SK-N-SH (cell line): Measurements from ENCODE around the gene CST6. TPM values are rescaled to one million over a fixed set of nuclear protein-coding genes. Genes with fewer than 3 reads are reported as not detected.

Source experiments
- CTCF ChIA-PET: fragments of 300-600, 350-600 bp; formaldehyde crosslinking; extraction: SDS; loops from one replicate; lab custom pipeline; 2021; lab: Yijun Ruan, JAX
- POLR2A ChIA-PET: fragments of 350-600 bp; sonication (Branson Sonifier 250); formaldehyde crosslinking; extraction: SDS; loops from one replicate; lab custom pipeline; 2020; ENCODE audit warnings: antibody characterized with exemption, inconsistent platforms; lab: Yijun Ruan, JAX
- DNase-seq: peaks from one replicate; pipeline ENCODE4 v3.0.0; 2012
- H2AFZ ChIP-seq: fragments of 200-600 bp; sonication (generic); 2 replicates; pipeline ENCODE4 v1.8.1; 2016; ENCODE audit warnings: antibody characterized with exemption, mild to moderate bottlenecking, low read depth
- H3F3A ChIP-seq: fragments of 200-600 bp; sonication (generic); replicated peaks from 2 replicates; pipeline ENCODE3; 2016; ENCODE audit warnings: antibody characterized with exemption, mild to moderate bottlenecking; ENCODE audit not compliant: insufficient read depth
- H3K27ac ChIP-seq, 2 experiments: fragments of 200-500 bp in 1 of 2; fragments of 200-600 bp in 1 of 2; sonication (Bioruptor generic) in 1 of 2; sonication (generic), shearing (Covaris generic) in 1 of 2; 2 replicates each; pipeline versions ENCODE4 v1.5.1 to v1.6.1; 2014 to 2016; ENCODE audit warnings: low read depth in 2 of 2, inconsistent platforms in 1 of 2, low read length in 1 of 2, mild to moderate bottlenecking in 1 of 2, mixed read lengths in 1 of 2
- H3K27me3 ChIP-seq: fragments of 200-600 bp; sonication (generic), shearing (Covaris generic); 2 replicates; pipeline ENCODE4 v1.6.1; 2016; ENCODE audit warnings: mixed run types; ENCODE audit not compliant: insufficient read depth
- H3K36me3 ChIP-seq, 2 experiments: fragments of 200-500 bp in 1 of 2; fragments of 200-600 bp in 1 of 2; sonication (Bioruptor generic) in 1 of 2; sonication (generic) in 1 of 2; replicated peaks in 1 of 2; 2 replicates each; pipeline versions ENCODE3 to v1.5.1; 2014 to 2016; ENCODE audit warnings: low read length in 1 of 2, mild to moderate bottlenecking in 1 of 2; ENCODE audit not compliant: insufficient read depth in 2 of 2, control insufficient read depth in 1 of 2
- H3K4me1 ChIP-seq, 2 experiments: fragments of 200-500 bp in 1 of 2; fragments of 200-600 bp in 1 of 2; sonication (Bioruptor generic) in 1 of 2; sonication (generic), shearing (Covaris generic) in 1 of 2; 2 replicates each; pipeline versions ENCODE4 v1.5.1 to v1.6.1; 2014 to 2016; ENCODE audit warnings: low read depth in 1 of 2, low read length in 1 of 2, mixed run types in 1 of 2; ENCODE audit not compliant: insufficient read depth in 2 of 2, control insufficient read depth in 1 of 2
- H3K4me2 ChIP-seq: fragments of 200-600 bp; sonication (generic), shearing (Covaris generic); 2 replicates; pipeline ENCODE4 v1.6.1; 2017; ENCODE audit warnings: mixed run types
- H3K4me3 ChIP-seq, 2 experiments: fragments of 200-500 bp in 1 of 2; fragments of 200-600 bp in 1 of 2; sonication (Bioruptor generic) in 1 of 2; sonication (generic), shearing (Covaris generic) in 1 of 2; 2 replicates each; pipeline versions ENCODE4 v1.5.1 to v1.8.1; 2014 to 2016; ENCODE audit warnings: low read depth in 2 of 2, inconsistent platforms in 1 of 2, low read length in 1 of 2, mild to moderate bottlenecking in 1 of 2, mixed read lengths in 1 of 2, moderate library complexity in 1 of 2
- H3K79me2 ChIP-seq: fragments of 200-600 bp; sonication (generic); 2 replicates; pipeline ENCODE4 v1.8.1; 2017; ENCODE audit warnings: mild to moderate bottlenecking; ENCODE audit not compliant: insufficient read depth
- H3K9ac ChIP-seq: fragments of 200-600 bp; sonication (generic); 2 replicates; pipeline ENCODE4 v1.6.1; 2017; ENCODE audit warnings: mixed run types
- H3K9me2 ChIP-seq: fragments of 200-600 bp; sonication (generic); 2 replicates; pipeline ENCODE4 v1.6.1; 2017; ENCODE audit warnings: mixed run types
- H3K9me3 ChIP-seq: fragments of 200-600 bp; sonication (generic); 2 replicates; pipeline ENCODE4 v1.6.1; 2017; ENCODE audit warnings: mixed run types, mild to moderate bottlenecking, moderate library complexity
- H4K20me1 ChIP-seq: fragments of 200-600 bp; sonication (generic); 2 replicates; pipeline ENCODE4 v1.6.1; 2017; ENCODE audit warnings: mild to moderate bottlenecking, mixed run types; ENCODE audit not compliant: insufficient read depth
- CHD2 ChIP-seq: fragments of 150-350 bp; IDR thresholded peaks from 2 replicates; pipeline ENCODE4 v1.6.1; 2018; ENCODE audit warnings: low read length; ENCODE audit not compliant: partially characterized antibody
- EP300 ChIP-seq, 2 experiments: IDR thresholded peaks; 2 replicates each; pipeline versions ENCODE4 v1.4.0 to v1.6.1; 2012; ENCODE audit warnings: borderline replicate concordance in 1 of 2, low read depth in 1 of 2, low read length in 1 of 2
- FOSL2 ChIP-seq: IDR thresholded peaks from 2 replicates; pipeline ENCODE4 v1.4.0; 2012; ENCODE audit warnings: low read depth, mild to moderate bottlenecking, moderate library complexity, borderline replicate concordance
- FOXM1 ChIP-seq: IDR thresholded peaks from 2 replicates; pipeline ENCODE4 v1.4.0; 2012; ENCODE audit warnings: low read depth, mild to moderate bottlenecking
- GABPA ChIP-seq: IDR thresholded peaks from 2 replicates; pipeline ENCODE4 v1.4.0; 2012; ENCODE audit warnings: low read depth, mild to moderate bottlenecking
- MEF2A ChIP-seq: IDR thresholded peaks from 2 replicates; pipeline ENCODE4 v1.4.0; 2012; ENCODE audit warnings: low read depth, borderline replicate concordance
- NFIC ChIP-seq: IDR thresholded peaks from 2 replicates; pipeline ENCODE4 v1.4.0; 2012; ENCODE audit warnings: borderline replicate concordance
- NRF1 ChIP-seq: IDR thresholded peaks from 2 replicates; pipeline ENCODE4 v1.6.1; 2012; ENCODE audit warnings: low read depth, mild to moderate bottlenecking, low read length
- RCOR1 ChIP-seq: fragments of 150-350 bp; IDR thresholded peaks from 2 replicates; pipeline ENCODE4 v1.6.1; 2017; ENCODE audit warnings: antibody characterized with exemption, low read length
- RFX5 ChIP-seq: IDR thresholded peaks from 2 replicates; pipeline ENCODE4 v1.6.1; 2012; ENCODE audit warnings: mild to moderate bottlenecking, improper control_type of control experiment, low read length
- SIN3A ChIP-seq: IDR thresholded peaks from 2 replicates; pipeline ENCODE4 v1.6.1; 2012; ENCODE audit warnings: low read depth, mild to moderate bottlenecking, low read length, moderate library complexity, borderline replicate concordance
- TAF1 ChIP-seq: IDR thresholded peaks from 2 replicates; pipeline ENCODE4 v1.6.1; 2012; ENCODE audit warnings: low read depth, mild to moderate bottlenecking, low read length, moderate library complexity, borderline replicate concordance
- WGBS: methylation state at CpG from one replicate; pipeline ENCODE4 v1.1.6; 2017; ENCODE audit warnings: low lambda C conversion rate; 5-methylcytosine and 5-hydroxymethylcytosine counted together
- polyA plus RNA-seq, 3 experiments: library from polyadenylated mRNA; depleted of rRNA; stranded (reverse); fragments of >200 nt; gene quantifications; 2 replicates each; pipeline ENCODE4 v1.2.3, GENCODE V29; 2012
- TF ChIP-seq, protein P1 (sequence below): IDR thresholded peaks from 2 replicates; pipeline ENCODE4 v1.4.0; 2012; ENCODE audit warnings: low read depth, borderline replicate concordance
- TF ChIP-seq, protein P2 (sequence below): IDR thresholded peaks from 2 replicates; pipeline ENCODE4 v1.4.0; 2012; ENCODE audit warnings: low read depth
- TF ChIP-seq, protein P3 (sequence below): fragments of 150-350 bp; IDR thresholded peaks from 2 replicates; pipeline ENCODE4 v1.6.1; 2016; ENCODE audit warnings: mild to moderate bottlenecking, low read depth, low read length
- TF ChIP-seq, protein P4 (sequence below): fragments of 150-350 bp; IDR thresholded peaks from 2 replicates; pipeline ENCODE4 v1.6.1; 2017; ENCODE audit warnings: antibody characterized with exemption, low read length, low read depth, borderline replicate concordance

Gene CST6
- polyA plus RNA-seq, 1 of the 3 experiments (the other 2 are of a cell fraction) = 0.90 TPM

DNA sequence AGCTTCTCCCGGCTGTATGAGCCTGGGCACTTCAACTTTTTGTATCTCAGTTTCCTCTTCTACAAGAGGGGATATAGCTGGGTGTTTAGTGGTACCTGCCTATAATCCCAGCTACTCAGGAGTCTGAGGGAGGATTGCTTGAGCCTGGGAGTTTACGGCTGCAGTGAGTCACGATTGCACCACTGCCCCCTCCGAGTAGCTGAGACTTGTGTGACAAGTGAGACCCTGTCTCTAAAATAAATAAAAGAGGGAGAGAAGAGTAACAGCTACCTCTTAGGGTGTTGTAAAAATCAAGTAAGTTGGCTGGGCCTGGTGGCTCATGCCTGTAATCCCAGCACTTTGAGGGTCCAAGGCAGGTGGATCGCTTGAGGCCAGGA, 24.5 kb downstream of the CST6 start:
- Histone ChIP-seq H3K79me2 (no peaks in the 10 kb centered on the region), H3K4me1 (no peaks in the 10 kb centered on the region), H3K36me3 (peaks cover 0 to 3% of the 10 kb centered on the region in 2 experiments), H3K4me2 (no peak overlapping the region), H3K9me3 (no peaks in the 10 kb centered on the region), H4K20me1 (no peaks in the 10 kb centered on the region), H3K9ac (no peak overlapping the region)
- no peak for TF ChIP-seq RFX5
- TF ChIP-seq, protein P1, sequence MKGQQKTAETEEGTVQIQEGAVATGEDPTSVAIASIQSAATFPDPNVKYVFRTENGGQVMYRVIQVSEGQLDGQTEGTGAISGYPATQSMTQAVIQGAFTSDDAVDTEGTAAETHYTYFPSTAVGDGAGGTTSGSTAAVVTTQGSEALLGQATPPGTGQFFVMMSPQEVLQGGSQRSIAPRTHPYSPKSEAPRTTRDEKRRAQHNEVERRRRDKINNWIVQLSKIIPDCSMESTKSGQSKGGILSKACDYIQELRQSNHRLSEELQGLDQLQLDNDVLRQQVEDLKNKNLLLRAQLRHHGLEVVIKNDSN = no peak
- no peak for TF ChIP-seq TAF1
- TF ChIP-seq, protein P2, sequence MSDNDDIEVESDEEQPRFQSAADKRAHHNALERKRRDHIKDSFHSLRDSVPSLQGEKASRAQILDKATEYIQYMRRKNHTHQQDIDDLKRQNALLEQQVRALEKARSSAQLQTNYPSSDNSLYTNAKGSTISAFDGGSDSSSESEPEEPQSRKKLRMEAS = no peak
- TF ChIP-seq EP300 (IDR thresholded peaks at IDR 0.05; ENCODE audit: borderline replicate concordance in 1 of 2, low read depth in 1 of 2, low read length in 1 of 2) = no peak
- TF ChIP-seq FOXM1 = no peak
- TF ChIP-seq NFIC = no peak
- TF ChIP-seq, protein P3, sequence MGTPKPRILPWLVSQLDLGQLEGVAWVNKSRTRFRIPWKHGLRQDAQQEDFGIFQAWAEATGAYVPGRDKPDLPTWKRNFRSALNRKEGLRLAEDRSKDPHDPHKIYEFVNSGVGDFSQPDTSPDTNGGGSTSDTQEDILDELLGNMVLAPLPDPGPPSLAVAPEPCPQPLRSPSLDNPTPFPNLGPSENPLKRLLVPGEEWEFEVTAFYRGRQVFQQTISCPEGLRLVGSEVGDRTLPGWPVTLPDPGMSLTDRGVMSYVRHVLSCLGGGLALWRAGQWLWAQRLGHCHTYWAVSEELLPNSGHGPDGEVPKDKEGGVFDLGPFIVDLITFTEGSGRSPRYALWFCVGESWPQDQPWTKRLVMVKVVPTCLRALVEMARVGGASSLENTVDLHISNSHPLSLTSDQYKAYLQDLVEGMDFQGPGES = no peak
- no peak for TF ChIP-seq FOSL2
- no peak for TF ChIP-seq RCOR1
- TF ChIP-seq SIN3A = no peak
- TF ChIP-seq GABPA = no peak
- TF ChIP-seq, protein P4, sequence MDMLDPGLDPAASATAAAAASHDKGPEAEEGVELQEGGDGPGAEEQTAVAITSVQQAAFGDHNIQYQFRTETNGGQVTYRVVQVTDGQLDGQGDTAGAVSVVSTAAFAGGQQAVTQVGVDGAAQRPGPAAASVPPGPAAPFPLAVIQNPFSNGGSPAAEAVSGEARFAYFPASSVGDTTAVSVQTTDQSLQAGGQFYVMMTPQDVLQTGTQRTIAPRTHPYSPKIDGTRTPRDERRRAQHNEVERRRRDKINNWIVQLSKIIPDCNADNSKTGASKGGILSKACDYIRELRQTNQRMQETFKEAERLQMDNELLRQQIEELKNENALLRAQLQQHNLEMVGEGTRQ = no peak
- TF ChIP-seq NRF1 = no peak
- no peak for TF ChIP-seq MEF2A
- TF ChIP-seq CHD2 = no peak
- TF ChIP-seq, all 33 proteins: peak for 0
- Histone ChIP-seq H3F3A (no peaks in the 10 kb centered on the region), H3K4me3 (no peak overlapping the region), H2AFZ (no peak overlapping the region), H3K27ac (no peak overlapping the region), H3K9me2 (no peaks in the 10 kb centered on the region), H3K27me3 (no peaks in the 10 kb centered on the region)
- no peak for DNase-seq
- ChIA-PET POLR2A (no interaction called here), CTCF (interaction anchor here (0.8 to 8.8 kb wide), 6 partner anchors 9 to 325 kb away, joined by 3 to 55 read pairs (median 4); partner anchors contain the start of gene CATSPER1)
- WGBS = 63% methylated on average over 5 of the region's 5 CpGs
